HEK293 (cell line): ENCODE data around the gene PCSK6.

Experiments used
- CTCF ChIA-PET: fragments of 350-600 bp; formaldehyde crosslinking; extraction: SDS; loops from one replicate; lab custom pipeline; 2021; ENCODE audit warnings: antibody characterized with exemption; lab: Yijun Ruan, JAX
- POLR2A ChIA-PET: fragments of 300-600 bp; formaldehyde crosslinking; extraction: SDS; loops from one replicate; lab custom pipeline; 2020; ENCODE audit warnings: antibody characterized with exemption, inconsistent platforms; lab: Yijun Ruan, JAX
- H3K27ac ChIP-seq: fragments of 200-500 bp; sonication (Bioruptor generic); 2 replicates; pipeline ENCODE4 v1.5.1; 2014; ENCODE audit warnings: low read depth, low read length, control low read depth, inconsistent platforms; ENCODE audit errors: extremely low read depth
- H3K36me3 ChIP-seq, 2 experiments: fragments of 200-500 bp in 1 of 2; sonication (Bioruptor generic) in 1 of 2; 1 replicate in 1 of 2; 2 replicates in 1 of 2; pipeline ENCODE4 v1.5.1; 2014 to 2017; ENCODE audit warnings: inconsistent platforms in 2 of 2, low read length in 2 of 2; ENCODE audit not compliant: control insufficient read depth in 2 of 2, insufficient read depth in 1 of 2
- H3K4me1 ChIP-seq: fragments of 200-500 bp; sonication (Bioruptor generic); 2 replicates; pipeline ENCODE4 v1.5.1; 2014; ENCODE audit warnings: mild to moderate bottlenecking, low read length, inconsistent platforms; ENCODE audit not compliant: control insufficient read depth, insufficient read depth
- H3K4me3 ChIP-seq: 2 replicates; pipeline ENCODE4 v1.5.1; 2011; ENCODE audit warnings: low read depth, mild to moderate bottlenecking, control low read depth, low read length, moderate library complexity
- H3K9me3 ChIP-seq: fragments of 200-500 bp; sonication (Bioruptor generic); 2 replicates; pipeline ENCODE4 v1.5.1; 2014; ENCODE audit warnings: low read depth, low read length, inconsistent platforms; ENCODE audit not compliant: control insufficient read depth, insufficient read depth
- MZF1 ChIP-seq: fragments of 450-650 bp; formaldehyde crosslinking; IDR thresholded peaks from 2 replicates; pipeline ENCODE4 v1.5.1; 2017; ENCODE audit warnings: missing biosample characterization, missing genetic modification characterization, borderline replicate concordance
- REPIN1 ChIP-seq: fragments of 450-650 bp; formaldehyde crosslinking; IDR thresholded peaks from 2 replicates; pipeline ENCODE4 v1.5.1; 2017; ENCODE audit warnings: missing biosample characterization, missing genetic modification characterization, low read depth
- TRIM28 ChIP-seq: IDR thresholded peaks from 2 replicates; pipeline ENCODE4 v1.6.1; 2011; ENCODE audit warnings: low read length, control low read depth, borderline replicate concordance
- ZFHX2 ChIP-seq: fragments of 450-650 bp; formaldehyde crosslinking; conservative IDR thresholded peaks from 2 replicates; pipeline ENCODE4 v1.5.1; 2016; ENCODE audit warnings: missing biosample characterization, missing genetic modification characterization
- ZNF10 ChIP-seq: fragments of 450-650 bp; formaldehyde crosslinking; IDR thresholded peaks from 2 replicates; pipeline ENCODE4 v1.5.1; 2017; ENCODE audit warnings: missing biosample characterization, missing genetic modification characterization
- ZNF16 ChIP-seq: fragments of 450-650 bp; formaldehyde crosslinking; IDR thresholded peaks from 2 replicates; pipeline ENCODE4 v1.5.1; 2016; ENCODE audit warnings: low read depth, missing biosample characterization, missing genetic modification characterization
- ZNF169 ChIP-seq: fragments of 450-650 bp; formaldehyde crosslinking; IDR thresholded peaks from 2 replicates; pipeline ENCODE4 v1.5.1; 2016; ENCODE audit warnings: missing biosample characterization, missing genetic modification characterization
- ZNF202 ChIP-seq: fragments of 450-650 bp; formaldehyde crosslinking; IDR thresholded peaks from 2 replicates; pipeline ENCODE4 v1.5.1; 2016; ENCODE audit warnings: missing biosample characterization, missing genetic modification characterization, borderline replicate concordance
- ZNF23 ChIP-seq: fragments of 450-650 bp; formaldehyde crosslinking; IDR thresholded peaks from 2 replicates; pipeline ENCODE4 v1.5.1; 2016; ENCODE audit warnings: missing biosample characterization, missing genetic modification characterization, borderline replicate concordance
- ZNF354C ChIP-seq: fragments of 450-650 bp; formaldehyde crosslinking; IDR thresholded peaks from 2 replicates; pipeline ENCODE4 v1.5.1; 2016; ENCODE audit warnings: missing biosample characterization, missing genetic modification characterization, low read depth, borderline replicate concordance
- ZNF548 ChIP-seq: fragments of 450-650 bp; formaldehyde crosslinking; IDR thresholded peaks from 2 replicates; pipeline ENCODE4 v1.5.1; 2016; ENCODE audit warnings: missing biosample characterization, missing genetic modification characterization
- ZNF571 ChIP-seq: fragments of 450-650 bp; formaldehyde crosslinking; IDR thresholded peaks from 2 replicates; pipeline ENCODE4 v1.5.0; 2017; ENCODE audit warnings: missing biosample characterization, missing genetic modification characterization
- TF ChIP-seq, protein P1 (sequence below): fragments of 450-650 bp; formaldehyde crosslinking; IDR thresholded peaks from 2 replicates; pipeline ENCODE4 v1.5.1; 2016; ENCODE audit warnings: missing biosample characterization, missing genetic modification characterization
- TF ChIP-seq, protein P2 (sequence below): fragments of 450-650 bp; formaldehyde crosslinking; IDR thresholded peaks from 2 replicates; pipeline ENCODE4 v1.5.1; 2016; ENCODE audit warnings: missing biosample characterization, missing genetic modification characterization
- TF ChIP-seq, protein P3 (sequence below): fragments of 450-650 bp; formaldehyde crosslinking; IDR thresholded peaks from 2 replicates; pipeline ENCODE4 v1.5.0; 2017; ENCODE audit warnings: missing biosample characterization, missing genetic modification characterization, borderline replicate concordance
- TF ChIP-seq, protein P4 (sequence below): fragments of 450-650 bp; formaldehyde crosslinking; IDR thresholded peaks from 2 replicates; pipeline ENCODE4 v1.5.1; 2016; ENCODE audit warnings: missing biosample characterization, missing genetic modification characterization
- TF ChIP-seq, protein P5 (sequence below): fragments of 450-650 bp; formaldehyde crosslinking; IDR thresholded peaks from 2 replicates; pipeline ENCODE4 v1.5.1; 2017; ENCODE audit warnings: missing biosample characterization, missing genetic modification characterization

Gene PCSK6

DNA sequence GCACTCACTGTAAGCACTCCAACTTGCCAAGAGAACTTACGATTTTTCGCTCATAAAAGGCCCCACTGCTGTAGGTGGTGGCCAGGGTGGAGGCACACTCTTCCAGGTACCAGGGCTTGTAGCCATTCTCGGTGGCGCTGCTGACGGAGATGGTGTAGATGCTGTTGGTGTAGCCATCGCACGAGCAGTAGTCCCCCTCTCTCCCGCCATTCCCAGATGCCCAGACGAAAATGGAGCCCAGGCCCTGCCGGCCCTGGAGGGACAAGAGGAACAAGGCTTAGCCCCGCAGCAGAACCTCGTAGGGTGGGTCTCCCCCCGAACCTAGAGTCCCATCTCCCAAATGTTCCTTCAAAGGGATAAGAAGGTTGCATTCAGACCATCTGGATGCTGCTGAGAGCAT lies 96.3 kb downstream of the PCSK6 start:
- no peak for TF ChIP-seq TRIM28
- TF ChIP-seq, all 188 proteins: peak for 0
- POLR2A ChIA-PET: no interaction called here
- H3K27ac ChIP-seq: no peak overlapping the region
- CTCF ChIA-PET: interaction anchor here (0.8 kb wide), 1 partner anchor 248 kb away, joined by 3 read pairs; no protein-coding TSS in a partner anchor
- H3K4me3 ChIP-seq: no peak overlapping the region
- H3K36me3 ChIP-seq: peaks cover 14 to 76% of the 10 kb centered on the region in 2 experiments
- H3K4me1 ChIP-seq: no peaks in the 10 kb centered on the region
- H3K9me3 ChIP-seq: no peaks in the 10 kb centered on the region

DNA sequence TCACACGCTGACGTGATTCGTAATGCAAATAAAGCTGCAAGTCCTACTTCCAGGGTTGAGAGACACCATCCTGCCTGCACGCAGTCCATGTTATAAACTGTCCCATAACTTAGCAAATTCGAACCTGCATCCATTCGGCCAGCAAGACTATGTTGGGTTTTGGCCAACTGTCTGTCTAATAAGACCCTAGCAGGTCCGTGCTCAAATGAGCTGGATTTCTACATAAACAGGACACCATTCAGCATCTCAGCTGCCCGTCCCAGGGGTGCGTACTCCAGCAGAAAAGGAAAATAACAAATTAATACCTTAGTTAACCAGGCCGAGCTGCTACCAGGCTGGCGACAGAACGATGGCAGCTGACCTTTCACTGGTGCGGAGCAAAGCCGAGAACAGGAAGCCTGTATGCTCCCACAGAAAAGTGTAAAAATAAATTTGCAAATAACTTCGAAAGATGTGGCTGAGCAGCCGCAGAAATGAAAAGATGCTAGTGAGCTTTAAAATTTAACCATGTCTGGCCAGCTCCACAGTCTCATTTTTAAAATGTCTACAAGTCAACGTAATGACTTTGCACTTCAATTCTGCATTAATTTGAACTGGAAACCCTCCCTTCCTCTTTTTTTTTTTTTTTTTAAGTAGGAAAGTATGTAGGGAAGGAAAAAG lies 97.4 kb downstream of the PCSK6 start:
- TF ChIP-seq ZNF202: no peak
- no peak for TF ChIP-seq ZNF23 (tag by site-specific recombination)
- TF ChIP-seq ZNF169 (tag by site-specific recombination): no peak
- no peak for TF ChIP-seq ZNF354C
- TF ChIP-seq ZNF16: no peak
- TF ChIP-seq MZF1 (tag by site-specific recombination): no peak
- TF ChIP-seq, protein P1, sequence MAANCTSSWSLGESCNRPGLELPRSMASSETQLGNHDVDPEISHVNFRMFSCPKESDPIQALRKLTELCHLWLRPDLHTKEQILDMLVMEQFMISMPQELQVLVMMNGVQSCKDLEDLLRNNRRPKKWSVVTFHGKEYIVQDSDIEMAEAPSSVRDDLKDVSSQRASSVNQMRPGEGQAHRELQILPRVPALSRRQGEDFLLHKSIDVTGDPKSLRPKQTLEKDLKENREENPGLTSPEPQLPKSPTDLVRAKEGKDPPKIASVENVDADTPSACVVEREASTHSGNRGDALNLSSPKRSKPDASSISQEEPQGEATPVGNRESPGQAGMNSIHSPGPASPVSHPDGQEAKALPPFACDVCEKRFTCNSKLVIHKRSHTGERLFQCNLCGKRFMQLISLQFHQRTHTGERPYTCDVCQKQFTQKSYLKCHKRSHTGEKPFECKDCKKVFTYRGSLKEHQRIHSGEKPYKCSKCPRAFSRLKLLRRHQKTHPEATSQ (tag by site-specific recombination): no peak
- TF ChIP-seq ZNF10: no peak
- no peak for TF ChIP-seq ZNF571
- no peak for TF ChIP-seq ZNF548 (tag by site-specific recombination)
- TF ChIP-seq, all 188 proteins: peak for 0
- H3K4me1 ChIP-seq: no peaks in the 10 kb centered on the region
- no peak overlapping the region for H3K4me3 ChIP-seq
- H3K27ac ChIP-seq: no peak overlapping the region
- ChIA-PET POLR2A (no interaction called here), CTCF (interaction anchor here (1.1 kb wide), 1 partner anchor 102 kb away, joined by 3 read pairs; no protein-coding TSS in a partner anchor)
- peaks cover 13 to 77% of the 10 kb centered on the region in 2 experiments for H3K36me3 ChIP-seq
- no peaks in the 10 kb centered on the region for H3K9me3 ChIP-seq

DNA sequence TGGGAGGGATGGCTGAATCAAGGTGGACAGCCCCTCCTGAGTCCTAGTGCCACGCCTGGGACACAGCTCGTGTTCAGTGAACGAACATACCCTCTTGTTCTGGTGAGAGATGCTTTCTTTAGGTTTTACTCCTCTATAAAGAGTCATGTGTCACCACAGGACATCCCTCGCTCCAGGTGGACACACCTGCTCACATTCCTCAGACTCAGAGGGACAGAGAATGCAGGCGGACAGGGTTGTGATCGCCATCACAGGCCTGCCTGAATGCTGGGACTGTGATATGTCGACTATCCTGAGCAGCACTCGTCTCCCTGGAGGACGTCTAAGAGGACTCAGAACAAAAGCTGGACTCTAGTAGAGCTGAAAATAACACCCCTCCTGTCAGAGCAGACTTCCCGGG lies 98.1 kb downstream of the PCSK6 start:
- Histone ChIP-seq H3K9me3 (no peaks in the 10 kb centered on the region), H3K4me1 (no peaks in the 10 kb centered on the region), H3K36me3 (peaks cover 9 to 77% of the 10 kb centered on the region in 2 experiments), H3K4me3 (no peak overlapping the region), H3K27ac (no peak overlapping the region)
- ChIA-PET POLR2A (no interaction called here), CTCF (interaction anchor here (1.1 kb wide), 1 partner anchor 102 kb away, joined by 3 read pairs; no protein-coding TSS in a partner anchor)
- TF ChIP-seq, protein P2, sequence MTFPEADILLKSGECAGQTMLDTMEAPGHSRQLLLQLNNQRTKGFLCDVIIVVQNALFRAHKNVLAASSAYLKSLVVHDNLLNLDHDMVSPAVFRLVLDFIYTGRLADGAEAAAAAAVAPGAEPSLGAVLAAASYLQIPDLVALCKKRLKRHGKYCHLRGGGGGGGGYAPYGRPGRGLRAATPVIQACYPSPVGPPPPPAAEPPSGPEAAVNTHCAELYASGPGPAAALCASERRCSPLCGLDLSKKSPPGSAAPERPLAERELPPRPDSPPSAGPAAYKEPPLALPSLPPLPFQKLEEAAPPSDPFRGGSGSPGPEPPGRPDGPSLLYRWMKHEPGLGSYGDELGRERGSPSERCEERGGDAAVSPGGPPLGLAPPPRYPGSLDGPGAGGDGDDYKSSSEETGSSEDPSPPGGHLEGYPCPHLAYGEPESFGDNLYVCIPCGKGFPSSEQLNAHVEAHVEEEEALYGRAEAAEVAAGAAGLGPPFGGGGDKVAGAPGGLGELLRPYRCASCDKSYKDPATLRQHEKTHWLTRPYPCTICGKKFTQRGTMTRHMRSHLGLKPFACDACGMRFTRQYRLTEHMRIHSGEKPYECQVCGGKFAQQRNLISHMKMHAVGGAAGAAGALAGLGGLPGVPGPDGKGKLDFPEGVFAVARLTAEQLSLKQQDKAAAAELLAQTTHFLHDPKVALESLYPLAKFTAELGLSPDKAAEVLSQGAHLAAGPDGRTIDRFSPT (tag by site-specific recombination): no peak
- TF ChIP-seq ZFHX2 (no peak), REPIN1 (no peak), MZF1 (tag by site-specific recombination) (no peak)
- TF ChIP-seq, protein P3, sequence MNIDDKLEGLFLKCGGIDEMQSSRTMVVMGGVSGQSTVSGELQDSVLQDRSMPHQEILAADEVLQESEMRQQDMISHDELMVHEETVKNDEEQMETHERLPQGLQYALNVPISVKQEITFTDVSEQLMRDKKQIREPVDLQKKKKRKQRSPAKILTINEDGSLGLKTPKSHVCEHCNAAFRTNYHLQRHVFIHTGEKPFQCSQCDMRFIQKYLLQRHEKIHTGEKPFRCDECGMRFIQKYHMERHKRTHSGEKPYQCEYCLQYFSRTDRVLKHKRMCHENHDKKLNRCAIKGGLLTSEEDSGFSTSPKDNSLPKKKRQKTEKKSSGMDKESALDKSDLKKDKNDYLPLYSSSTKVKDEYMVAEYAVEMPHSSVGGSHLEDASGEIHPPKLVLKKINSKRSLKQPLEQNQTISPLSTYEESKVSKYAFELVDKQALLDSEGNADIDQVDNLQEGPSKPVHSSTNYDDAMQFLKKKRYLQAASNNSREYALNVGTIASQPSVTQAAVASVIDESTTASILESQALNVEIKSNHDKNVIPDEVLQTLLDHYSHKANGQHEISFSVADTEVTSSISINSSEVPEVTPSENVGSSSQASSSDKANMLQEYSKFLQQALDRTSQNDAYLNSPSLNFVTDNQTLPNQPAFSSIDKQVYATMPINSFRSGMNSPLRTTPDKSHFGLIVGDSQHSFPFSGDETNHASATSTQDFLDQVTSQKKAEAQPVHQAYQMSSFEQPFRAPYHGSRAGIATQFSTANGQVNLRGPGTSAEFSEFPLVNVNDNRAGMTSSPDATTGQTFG (tag by site-specific recombination): no peak
- TF ChIP-seq, protein P4, sequence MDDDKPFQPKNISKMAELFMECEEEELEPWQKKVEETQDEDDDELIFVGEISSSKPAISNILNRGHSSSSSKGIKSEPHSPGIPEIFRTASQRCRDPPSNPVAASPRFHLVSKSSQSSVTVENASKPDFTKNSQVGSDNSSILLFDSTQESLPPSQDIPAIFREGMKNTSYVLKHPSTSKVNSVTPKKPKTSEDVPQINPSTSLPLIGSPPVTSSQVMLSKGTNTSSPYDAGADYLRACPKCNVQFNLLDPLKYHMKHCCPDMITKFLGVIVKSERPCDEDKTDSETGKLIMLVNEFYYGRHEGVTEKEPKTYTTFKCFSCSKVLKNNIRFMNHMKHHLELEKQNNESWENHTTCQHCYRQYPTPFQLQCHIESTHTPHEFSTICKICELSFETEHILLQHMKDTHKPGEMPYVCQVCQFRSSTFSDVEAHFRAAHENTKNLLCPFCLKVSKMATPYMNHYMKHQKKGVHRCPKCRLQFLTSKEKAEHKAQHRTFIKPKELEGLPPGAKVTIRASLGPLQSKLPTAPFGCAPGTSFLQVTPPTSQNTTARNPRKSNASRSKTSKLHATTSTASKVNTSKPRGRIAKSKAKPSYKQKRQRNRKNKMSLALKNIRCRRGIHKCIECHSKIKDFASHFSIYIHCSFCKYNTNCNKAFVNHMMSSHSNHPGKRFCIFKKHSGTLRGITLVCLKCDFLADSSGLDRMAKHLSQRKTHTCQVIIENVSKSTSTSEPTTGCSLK (tag by site-specific recombination): no peak
- TF ChIP-seq, protein P5, sequence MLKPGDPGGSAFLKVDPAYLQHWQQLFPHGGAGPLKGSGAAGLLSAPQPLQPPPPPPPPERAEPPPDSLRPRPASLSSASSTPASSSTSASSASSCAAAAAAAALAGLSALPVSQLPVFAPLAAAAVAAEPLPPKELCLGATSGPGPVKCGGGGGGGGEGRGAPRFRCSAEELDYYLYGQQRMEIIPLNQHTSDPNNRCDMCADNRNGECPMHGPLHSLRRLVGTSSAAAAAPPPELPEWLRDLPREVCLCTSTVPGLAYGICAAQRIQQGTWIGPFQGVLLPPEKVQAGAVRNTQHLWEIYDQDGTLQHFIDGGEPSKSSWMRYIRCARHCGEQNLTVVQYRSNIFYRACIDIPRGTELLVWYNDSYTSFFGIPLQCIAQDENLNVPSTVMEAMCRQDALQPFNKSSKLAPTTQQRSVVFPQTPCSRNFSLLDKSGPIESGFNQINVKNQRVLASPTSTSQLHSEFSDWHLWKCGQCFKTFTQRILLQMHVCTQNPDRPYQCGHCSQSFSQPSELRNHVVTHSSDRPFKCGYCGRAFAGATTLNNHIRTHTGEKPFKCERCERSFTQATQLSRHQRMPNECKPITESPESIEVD: no peak
